HG03432 (cell line): ENCODE data around the gene CYSRT1.
"Not testable (repeated sequence)": the region's sequence is repeated elsewhere in the genome, so short reads cannot be mapped to it uniquely, and the experiment has no call there.

Experiments used
- ATAC-seq: cut with Tn5 transposase; IDR thresholded peaks from one replicate; pipeline ENCODE4 v1.9.1; 2021; ENCODE audit warnings: mild to moderate bottlenecking, moderate library complexity; ENCODE audit not compliant: unreplicated experiment

CYSRT1 gene

DNA sequence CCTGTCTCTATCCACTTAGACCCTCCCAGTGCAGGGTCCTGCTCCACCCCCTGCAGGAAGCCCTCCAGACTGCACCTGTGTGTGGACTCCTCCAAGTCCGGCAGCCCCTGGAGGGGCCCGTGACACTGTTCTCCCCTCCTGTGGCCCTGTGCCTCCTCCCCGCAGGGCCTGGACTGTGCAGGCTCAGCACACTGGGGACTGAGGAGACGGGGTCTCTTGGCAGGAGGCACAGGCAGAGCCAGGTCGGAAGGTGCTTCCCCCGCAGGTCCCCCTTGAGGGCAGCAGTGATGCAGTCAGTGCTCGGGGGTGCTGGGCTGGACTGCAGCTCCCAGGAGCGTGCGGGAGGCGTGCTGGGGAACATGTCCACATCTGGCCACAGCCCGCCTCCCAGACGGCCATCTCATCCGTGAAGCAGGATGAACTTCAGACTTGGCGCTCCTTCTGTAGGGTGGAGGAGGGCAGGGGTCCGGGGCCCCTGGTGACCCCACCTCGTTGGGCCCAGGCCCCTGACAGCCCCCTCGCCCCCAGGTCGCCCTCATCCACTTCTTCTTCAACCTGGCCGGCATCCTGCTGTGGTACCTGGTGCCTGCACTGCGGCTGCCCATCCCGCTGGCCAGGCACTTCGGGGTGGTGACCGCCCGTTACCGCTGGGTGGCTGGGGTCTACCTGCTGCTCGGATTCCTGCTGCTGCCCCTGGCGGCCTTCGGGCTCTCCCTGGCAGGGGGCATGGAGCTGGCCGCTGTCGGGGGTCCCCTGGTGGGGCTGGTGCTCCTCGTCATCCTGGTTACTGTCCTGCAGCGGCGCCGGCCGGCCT, 10.7 kb downstream of the CYSRT1 start:
- no peak for ATAC-seq

DNA sequence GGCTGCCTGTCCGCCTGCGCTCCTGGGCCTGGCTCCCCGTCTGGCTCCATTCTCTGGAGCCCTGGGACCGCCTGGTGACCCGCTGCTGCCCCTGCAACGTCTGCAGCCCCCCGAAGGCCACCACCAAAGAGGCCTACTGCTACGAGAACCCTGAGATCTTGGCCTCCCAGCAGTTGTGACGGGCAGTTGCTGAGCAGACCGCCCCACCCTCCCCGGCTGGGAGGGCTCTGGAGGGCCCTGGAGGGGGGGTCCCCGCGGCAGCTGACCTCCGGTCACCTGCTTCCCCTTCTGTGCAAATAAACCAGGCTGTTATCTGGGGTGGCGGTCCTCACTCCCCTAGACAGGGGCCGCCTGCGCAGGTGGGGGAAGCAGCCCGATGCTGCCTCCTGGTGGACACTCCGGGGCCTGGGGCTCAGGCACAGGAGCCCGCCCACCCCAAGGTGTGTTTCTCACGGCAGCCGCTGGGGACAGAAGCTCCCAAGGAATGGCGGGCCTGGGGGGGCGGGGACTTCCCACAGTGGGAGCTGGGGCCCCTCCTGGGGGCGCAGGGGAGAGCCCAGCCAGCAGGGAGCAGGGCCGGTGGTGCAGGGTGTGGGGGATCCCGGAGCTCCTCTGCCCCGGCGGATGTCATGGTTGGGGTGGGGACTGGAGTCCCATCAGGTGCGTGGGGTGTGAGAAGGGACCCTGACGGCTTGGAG, 11.4 kb downstream of the CYSRT1 start:
- ATAC-seq = peak; percentile 19

DNA sequence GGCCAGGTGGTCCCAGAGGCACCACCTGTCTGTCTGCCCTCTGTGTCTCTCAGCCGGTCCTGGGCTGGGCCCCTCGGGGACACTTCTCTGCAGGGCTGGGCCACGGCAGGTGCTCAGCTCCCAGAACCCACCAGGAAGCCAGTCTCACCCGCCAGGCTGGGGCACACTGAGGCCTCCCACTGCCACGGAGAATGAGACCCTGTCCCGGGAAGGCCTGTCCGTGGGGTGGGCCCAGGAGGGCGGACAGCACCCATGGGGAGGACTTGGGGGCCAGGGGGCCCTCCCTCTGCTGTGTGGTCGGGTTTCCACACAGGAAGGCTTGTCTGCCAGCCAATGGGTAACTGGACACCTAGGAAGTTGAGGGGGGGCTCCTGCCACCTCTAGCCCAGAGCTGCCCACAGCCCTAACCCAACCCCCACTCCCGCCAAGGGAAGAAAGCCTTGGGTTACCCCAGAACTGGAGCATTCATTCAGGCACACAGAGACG, 12.0 kb downstream of the CYSRT1 start:
- no peak for ATAC-seq

DNA sequence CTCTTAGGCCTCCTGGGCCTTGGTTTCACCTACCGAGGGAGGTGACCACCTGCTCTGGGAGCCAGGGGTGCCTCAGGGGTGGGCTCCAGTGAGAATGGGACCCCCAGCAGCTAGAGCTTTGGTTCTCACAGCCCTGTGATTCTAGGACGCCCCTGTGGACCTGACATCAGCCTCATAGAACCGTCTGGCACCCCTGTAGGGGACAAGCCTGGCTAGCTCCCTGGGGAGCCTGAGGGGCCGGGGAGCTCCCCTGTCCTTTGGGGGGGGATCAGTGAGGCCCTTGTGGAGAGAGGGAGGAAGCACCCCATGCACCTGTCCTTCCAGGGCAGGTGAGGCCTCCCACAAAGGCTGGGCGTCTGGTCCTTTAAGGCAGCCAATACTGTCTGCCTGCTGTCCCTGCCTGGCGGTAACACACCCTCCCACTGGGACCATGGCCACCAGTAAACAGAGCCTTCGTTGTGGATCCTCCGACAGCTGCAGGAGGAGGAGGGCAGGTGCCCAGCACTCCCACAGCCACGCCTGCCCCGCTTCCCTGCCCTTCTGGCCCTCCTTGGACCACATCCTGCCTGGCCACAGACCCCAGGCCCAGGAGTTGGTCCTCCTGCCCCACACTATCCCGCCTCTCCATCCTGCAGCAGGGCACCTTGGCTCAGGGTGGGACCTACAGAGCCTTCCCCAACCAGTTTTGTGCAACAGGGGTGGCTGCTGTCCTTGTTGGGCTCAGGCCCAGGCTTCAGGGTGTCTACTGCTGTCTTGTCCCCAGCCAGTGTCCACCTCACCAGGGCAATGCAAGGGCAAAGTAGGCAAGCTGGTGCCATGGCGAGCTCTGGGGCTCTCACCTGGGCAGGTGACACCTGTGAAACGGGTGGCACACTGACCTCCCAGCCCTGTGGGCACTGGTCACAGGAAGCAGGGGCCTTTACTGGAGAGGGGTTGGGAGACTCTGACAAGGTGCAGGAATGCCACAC, 13.1 kb downstream of the CYSRT1 start:
- ATAC-seq = no peak

DNA sequence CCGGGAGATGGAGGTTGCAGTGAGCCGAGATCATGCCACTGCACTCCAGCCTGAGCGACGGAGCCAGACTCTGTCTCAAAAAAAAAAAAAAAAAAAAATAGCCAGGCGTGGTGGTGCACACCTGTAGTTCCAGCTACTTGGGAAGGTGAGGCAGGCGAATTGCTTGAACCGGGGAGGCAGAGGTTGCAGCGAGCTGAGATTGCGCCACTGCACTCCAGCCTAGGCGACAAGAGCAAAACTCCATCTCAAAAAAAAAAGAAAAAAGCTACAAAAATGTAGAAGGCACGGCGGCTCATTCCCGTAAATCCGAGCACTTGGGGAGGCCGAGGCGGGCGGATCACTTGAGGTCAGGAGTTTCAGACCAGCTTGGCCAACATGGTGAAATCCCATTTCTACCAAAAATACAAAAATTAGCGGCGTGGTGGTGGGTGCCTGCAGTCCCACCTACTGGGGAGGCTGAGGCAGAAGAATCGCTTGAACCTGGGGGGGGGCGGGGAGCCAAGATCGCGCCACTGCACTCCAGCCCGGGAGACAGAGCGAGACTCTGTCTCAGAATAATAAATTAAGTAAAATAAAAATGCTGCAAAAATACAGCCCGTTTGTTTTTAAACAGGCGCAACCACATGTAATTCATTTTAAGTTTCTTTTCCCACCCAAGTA, 14.7 kb downstream of the CYSRT1 start:
- ATAC-seq = not testable (repeated sequence)

DNA sequence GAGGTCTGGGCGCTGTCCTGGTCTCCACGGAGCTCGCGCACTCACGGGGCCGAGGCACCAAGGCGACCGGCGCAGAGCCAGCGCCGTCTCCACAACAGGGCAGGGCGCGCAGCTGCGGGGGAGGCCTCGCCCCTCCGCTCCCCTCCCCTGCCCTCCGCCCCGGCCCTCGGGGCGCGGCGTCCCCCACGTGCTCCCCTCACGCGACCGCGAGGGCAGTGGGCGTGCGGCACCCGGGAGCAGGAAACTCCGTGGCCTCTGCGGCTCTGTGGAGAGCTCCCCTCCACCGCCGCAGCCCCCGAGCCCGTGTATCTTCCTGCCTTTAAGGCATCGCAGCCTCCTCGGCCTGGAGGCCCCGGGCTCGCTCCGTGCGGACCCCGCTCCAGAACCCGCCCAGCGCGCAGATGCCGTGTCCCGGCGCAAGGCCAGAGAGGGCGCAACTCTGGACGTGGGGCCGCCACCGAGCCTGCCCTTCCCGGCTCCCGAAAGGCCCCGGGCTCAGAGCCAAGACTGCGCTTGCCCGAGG, 15.4 kb downstream of the CYSRT1 start:
- peak; percentile 28 for ATAC-seq

DNA sequence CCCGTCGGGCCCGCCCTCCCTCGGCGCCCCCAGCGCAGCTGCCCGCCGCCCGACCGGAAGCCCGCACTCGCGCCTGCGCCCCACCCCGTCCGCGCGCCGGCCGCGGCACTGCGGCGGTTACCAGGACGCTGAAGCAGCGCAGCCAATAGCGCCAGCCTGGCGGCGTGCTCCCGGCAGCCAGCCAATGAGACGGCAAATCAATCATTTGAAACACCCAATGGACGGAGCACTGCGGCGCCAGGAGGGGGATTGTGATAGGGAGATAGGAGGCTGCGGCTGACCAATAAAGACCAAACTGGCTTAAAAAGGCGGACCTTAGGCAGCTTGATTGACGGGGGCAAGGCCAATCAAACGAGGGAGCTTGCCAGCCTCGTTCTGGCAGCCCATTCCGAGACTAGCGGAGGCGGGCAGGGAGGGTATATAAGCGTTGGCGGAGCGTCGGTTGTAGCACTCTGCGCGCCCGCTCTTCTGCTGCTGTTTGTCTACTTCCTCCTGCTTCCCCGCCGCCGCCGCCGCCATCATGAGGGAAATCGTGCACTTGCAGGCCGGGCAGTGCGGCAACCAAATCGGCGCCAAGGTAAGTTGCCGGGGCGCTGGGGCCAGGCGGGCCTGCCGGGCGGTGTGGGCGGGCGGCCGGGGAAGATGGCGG, 16.0 kb downstream of the CYSRT1 start, which contains the start of gene TUBB4B:
TSS of gene TUBB4B (plus strand) at position 447 of the 649 bp plus-strand sequence. CDS start at position 521, 74 bp downstream.
- ATAC-seq = peak; percentile 61

DNA sequence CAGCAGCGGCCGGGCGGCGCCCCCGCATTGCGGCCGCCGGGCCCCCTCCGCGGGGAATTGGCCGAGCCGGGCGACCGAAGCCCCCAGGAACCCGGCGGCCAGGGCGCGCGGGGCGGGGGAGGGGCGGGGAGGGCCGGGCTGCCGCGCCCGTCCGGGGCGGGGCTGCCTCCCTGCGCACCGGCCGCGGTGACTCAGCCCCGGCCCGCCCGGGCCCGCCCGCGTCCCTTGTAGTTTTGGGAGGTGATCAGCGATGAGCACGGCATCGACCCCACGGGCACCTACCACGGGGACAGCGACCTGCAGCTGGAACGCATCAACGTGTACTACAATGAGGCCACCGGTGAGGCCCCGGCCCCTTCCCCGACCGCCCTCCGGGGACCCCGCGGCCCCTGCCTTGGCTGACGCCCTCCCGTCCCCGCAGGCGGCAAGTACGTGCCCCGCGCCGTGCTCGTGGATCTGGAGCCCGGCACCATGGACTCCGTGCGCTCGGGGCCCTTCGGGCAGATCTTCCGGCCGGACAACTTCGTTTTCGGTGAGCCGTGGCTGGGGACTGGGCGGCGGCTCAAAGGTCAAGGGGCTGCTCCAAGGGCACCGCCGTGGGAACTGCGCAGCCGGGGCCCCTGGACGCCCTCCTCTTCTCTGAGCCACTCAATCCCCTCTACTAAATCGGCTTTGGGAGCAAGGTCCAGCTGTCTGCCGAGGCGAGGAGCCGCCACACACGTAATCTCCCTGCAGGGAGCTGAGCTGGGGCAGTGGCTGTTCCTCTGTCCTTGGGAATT, 16.7 kb downstream of the CYSRT1 start:
- peak; percentile 7 for ATAC-seq

DNA sequence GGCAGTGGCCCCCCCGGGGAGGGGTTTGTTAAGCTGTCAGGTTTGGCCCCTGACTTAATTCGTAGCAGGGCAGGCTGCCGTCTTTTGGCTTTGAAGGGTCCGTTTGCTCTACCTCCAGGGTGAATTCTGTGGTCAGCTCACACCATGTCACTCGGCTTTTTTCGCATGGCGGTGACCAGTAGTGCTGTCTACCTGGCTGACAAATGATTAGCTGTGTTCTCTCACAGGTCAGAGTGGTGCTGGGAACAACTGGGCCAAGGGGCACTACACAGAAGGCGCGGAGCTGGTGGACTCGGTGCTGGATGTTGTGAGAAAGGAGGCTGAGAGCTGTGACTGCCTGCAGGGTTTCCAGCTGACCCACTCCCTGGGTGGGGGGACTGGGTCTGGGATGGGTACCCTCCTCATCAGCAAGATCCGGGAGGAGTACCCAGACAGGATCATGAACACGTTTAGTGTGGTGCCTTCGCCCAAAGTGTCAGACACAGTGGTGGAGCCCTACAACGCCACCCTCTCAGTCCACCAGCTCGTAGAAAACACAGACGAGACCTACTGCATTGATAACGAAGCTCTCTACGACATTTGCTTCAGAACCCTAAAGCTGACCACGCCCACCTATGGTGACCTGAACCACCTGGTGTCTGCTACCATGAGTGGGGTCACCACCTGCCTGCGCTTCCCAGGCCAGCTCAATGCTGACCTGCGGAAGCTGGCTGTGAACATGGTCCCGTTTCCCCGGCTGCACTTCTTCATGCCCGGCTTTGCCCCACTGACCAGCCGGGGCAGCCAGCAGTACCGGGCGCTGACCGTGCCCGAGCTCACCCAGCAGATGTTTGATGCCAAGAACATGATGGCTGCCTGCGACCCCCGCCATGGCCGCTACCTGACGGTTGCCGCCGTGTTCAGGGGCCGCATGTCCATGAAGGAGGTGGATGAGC, 17.6 kb downstream of the CYSRT1 start:
- ATAC-seq = no peak

DNA sequence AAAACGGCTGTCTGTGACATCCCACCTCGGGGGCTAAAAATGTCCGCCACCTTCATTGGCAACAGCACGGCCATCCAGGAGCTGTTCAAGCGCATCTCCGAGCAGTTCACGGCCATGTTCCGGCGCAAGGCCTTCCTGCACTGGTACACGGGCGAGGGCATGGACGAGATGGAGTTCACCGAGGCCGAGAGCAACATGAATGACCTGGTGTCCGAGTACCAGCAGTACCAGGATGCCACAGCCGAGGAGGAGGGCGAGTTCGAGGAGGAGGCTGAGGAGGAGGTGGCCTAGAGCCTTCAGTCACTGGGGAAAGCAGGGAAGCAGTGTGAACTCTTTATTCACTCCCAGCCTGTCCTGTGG, 18.3 kb downstream of the CYSRT1 start:
- ATAC-seq = not testable (repeated sequence)

DNA sequence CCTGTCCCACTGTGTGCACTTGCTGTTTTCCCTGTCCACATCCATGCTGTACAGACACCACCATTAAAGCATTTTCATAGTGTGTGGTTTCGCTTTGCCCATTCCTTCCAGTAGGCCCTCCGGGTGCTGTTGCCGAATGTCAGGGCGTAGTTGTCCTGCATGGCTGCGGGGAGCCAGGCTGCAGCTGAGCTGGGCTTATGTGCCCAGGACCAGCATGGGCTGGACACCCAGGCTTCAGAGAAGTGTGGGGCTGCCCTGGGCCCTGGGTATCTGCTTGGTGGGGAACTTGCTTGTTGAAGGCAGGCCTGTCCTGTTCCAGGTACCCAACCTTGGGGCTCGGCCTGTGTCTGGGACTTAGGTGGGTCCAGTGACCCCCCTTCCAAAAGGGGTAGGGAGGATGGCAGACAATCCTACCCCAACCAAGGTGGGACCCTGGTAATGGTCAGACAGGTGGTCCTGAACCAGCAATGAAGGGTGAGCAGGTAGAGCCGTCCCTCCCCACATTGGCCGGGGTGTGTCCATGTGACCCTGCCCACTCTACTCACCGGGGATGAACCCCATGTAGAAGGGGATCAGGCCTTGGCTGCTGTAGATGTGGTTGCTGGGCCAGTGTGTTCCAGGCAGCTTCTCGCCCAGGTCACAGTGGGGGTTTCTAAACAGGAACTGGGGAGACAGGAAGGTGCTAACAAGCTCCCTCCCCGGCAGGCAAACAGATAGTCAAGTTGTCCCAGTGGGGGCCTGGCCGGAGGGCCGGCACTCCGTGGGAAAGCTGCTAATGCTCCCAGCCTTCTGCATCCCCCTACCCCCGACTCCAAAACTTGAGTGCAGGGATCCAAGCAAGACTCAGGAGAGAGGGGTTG, 18.9 kb downstream of the CYSRT1 start:
- no peak for ATAC-seq

DNA sequence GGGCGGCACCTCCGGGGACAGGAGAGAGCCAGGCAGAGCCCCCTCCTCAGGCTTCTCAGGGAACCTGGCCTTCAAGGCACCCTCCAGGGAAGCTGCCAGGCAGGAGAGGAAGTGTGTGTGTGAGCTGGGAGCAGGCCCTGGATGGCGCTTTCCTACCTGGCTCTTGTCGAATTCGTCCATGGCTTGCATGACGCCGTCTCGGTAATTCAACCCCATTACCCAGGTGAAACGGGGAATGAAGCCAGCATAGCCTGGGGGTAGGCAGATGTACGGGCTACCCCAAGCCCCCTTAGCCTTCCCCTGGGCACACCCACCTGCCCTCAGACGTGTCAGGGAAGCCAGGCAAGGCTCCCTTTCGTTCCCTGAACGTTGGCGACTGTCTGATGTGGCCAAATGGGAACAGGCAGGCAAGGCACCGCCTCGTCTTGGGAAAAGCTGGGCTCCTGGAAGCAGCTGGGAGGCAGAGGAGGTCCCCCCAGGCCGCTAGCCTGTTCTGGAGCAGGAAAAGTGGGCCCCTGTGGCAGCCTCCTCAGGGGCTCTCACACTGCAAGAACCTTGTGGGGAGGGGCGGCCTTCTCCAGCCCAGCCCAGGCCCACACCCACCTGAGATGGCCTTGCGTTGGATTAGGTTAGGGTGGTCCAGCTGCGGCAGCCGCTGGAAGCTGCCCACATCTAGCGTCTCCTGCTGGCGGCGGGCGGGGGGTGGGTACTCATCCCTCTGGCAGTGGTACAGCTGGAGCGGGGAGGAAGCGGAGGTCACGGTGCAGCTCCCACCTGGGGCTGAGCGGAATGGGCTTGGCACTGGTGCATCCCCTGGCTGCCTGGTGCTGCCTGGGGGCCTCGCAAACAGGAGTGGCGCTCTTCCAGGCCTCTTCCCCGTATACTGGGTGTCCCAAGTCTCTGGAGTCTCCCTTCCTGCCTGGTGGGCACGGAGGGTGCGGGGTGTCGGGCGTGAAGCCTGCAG, 19.8 kb downstream of the CYSRT1 start:
- ATAC-seq = no peak

DNA sequence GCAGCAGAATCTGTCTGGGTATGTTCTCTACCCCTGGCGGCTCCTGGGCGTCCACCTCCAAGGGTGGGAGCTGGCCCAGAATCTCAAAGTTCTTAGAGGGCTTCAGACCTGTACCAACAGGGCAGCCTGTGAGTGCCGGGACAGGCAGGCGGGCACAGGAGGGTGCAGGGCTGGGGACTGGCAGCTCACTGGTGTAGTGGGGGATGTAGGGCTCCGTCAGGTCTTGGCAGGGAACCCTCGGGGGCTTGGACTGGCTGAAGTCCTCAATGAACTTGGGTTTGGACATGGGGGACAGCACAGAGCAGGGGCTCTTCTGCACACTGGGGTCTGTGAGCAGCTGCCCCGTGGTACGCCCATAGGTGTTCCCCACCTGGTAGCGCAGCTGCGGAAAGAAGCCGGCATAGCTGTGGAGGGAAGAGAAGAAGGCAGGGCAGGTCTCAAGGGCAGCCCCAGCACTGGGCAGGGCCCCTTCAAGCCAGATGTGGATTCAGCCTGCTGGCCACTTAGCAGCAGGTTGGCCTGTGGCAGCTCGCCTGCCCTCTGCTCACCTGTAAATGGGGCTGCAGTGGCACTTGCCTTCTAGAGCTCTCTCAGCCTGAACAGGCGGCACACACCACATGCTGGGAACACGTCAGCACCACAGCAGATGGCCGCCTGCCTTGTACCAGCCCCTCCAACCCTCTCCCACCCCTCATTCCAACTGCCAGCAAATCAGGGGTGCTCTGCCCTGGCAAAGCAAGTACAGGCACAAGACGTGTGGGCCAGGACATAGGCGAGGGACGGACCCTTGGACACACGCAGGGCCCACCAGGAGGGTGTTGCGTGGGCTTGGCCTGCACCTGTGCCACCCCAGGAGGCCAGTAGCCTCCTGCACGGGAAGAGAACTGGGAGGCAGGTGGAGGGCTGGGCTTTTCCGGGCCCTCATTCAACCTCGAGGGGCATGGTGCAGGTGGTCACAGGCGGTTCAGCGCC, 20.8 kb downstream of the CYSRT1 start:
- ATAC-seq = no peak

DNA sequence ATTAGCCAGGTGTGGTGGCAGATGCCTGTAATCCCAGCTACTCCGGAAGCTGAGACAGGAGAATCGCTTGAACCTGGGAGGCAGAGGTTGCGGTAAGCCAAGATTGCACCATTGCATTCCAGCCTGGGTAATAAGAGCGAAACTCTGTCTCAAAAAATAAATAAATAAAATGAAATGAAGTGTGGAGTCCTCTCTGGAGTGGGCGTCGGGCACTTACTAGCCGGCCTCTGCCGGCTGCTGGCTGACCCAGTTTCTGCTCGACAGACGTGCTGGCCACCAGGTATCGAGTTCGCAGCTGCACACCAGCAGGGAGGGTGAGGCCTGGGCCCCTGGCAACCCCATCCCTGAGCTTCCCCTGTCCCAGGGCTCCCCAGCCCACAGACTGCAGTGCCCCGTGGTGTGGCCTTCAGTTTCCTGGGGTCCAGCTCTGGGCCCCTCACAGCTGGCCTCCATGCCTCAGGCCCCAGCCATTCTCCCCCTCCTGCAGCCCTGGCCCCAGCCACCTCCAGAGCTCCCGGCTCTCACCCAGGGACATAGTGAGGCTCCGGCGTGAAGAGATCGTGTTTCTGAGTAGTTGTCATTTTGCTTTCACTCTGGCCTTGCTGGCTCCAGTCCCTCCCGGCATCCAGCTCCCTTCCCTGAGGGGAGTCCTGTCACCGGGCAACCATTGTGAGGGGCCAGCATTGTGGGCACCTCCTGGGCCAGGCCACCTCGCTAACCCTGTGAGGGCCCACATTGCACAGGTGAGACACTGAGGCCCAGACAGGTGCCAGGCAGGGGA, 22.4 kb downstream of the CYSRT1 start:
- ATAC-seq = no peak
